ENCODE data around the gene KLC4.

- TF ChIP-seq GATA3 (IDR thresholded peaks at IDR 0.05; ENCODE audit: low read depth, low read length): no peak
- no peak for TF ChIP-seq GATA2 (IDR thresholded peaks at IDR 0.05; ENCODE audit: low read depth, low read length)
These were observed 42.1 kb downstream of the KLC4 start for GRCh38 chr6:43101497-43101896.
